Stimulated activated CD8-positive, alpha-beta memory T cell treated with anti-CD3 and anti-CD28 coated beads, Interleukin-4, amount 100 ng/mL, for 1 hour (primary cell): ENCODE results near the gene CYP26A1.
A peak's percentile ranks its signal among the peaks of the same experiment; 100 is the strongest.

ENCODE experiments used
- DNase-seq, 2 donors: peaks; one replicate each; pipeline ENCODE4 v3.0.0-alpha.2; 2020; ENCODE audit warnings: low read depth in 2 of 2, low spot score in 1 of 2

Gene CYP26A1

GRCh38 chr10:93115661-93116383, 42.1 kb downstream of the CYP26A1 start:
- DNase-seq: peak in 1 of 2 donors; percentile 26

GRCh38 chr10:93121311-93121710, 47.6 kb downstream of the CYP26A1 start:
- no peak for DNase-seq

GRCh38 chr10:93123766-93124165, 50.1 kb downstream of the CYP26A1 start:
- DNase-seq: no peak

GRCh38 chr10:93124580-93125318, 51.1 kb downstream of the CYP26A1 start:
- no peak for DNase-seq

GRCh38 chr10:93125966-93126365, 52.3 kb downstream of the CYP26A1 start:
- no peak for DNase-seq

GRCh38 chr10:93126483-93127052, 52.9 kb downstream of the CYP26A1 start:
- no peak for DNase-seq
